ENCODE measurements around the gene CADM2.

DNA sequence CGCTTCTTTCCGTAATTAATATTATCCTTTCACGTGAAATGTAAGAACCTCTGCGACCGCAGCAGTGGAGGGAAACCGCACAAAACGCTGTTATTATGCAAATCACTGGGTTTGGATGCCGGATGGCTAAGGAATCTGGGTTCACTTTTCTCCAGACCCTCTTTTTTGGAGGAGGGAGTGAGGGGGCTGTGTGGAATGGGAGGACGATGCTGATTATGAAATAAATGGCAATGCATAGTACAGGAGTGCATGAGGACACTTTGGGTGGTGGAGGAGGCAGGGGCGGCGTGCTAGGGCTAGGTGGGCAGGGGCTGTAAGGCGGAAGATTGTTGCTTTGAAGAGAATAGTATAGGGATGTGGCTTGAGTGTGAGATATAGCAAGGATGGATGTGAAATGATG is 1.8 kb downstream of the CADM2 start:
- TF ChIP-seq CTCF (IDR thresholded peaks at IDR 0.05; ENCODE audit: low read length) (no peak), EZH2 (IDR thresholded peaks at IDR 0.05; ENCODE audit: borderline replicate concordance, low read length) (no peak)
